ENCODE data around the gene ST6GALNAC1. TPM values are rescaled to one million over a fixed set of nuclear protein-coding genes. Genes with fewer than 3 reads are reported as not detected.

Gene ST6GALNAC1
- total and polyA plus RNA-seq, 8 donors: 0.34 to 4.9 (median 1.2) TPM

GRCh38 chr17:76672270-76672851 is 28.8 kb upstream of the ST6GALNAC1 start:
- Histone ChIP-seq H3K4me3 (peak overlapping the region; percentile 29 to 74 (median 42)), H3K36me3 (no peaks in the 10 kb centered on the region), H3K4me1 (peaks cover 18 to 20% (median 20%) of the 10 kb centered on the region in 3 donors), H3K27me3 (no peaks in the 10 kb centered on the region), H3K27ac (peak overlapping the region; percentile 81 to 93 (median 87)), H3K9me3 (no peaks in the 10 kb centered on the region)
- ATAC-seq: peak; percentile 20 to 50 (median 32)
- no peak for DNase-seq
- no peak for FAIRE-seq
- intact Hi-C loops (cut with DNase I): no loop called here
- WGBS, 2 donors: 16% methylated on average over 13 of the region's 13 CpGs
- TF ChIP-seq CTCF (IDR thresholded peaks at IDR 0.05): no peak

GRCh38 chr17:76671912-76672262 is 28.3 kb upstream of the ST6GALNAC1 start:
- DNase-seq: no peak
- ATAC-seq: peak in 2 of 4 donors; percentile 1 to 2
- TF ChIP-seq CTCF (IDR thresholded peaks at IDR 0.05): no peak
- intact Hi-C loops (cut with DNase I): no loop called here
- Histone ChIP-seq H3K27me3 (no peaks in the 10 kb centered on the region), H3K27ac (peak overlapping the region; percentile 81 to 93 (median 87)), H3K4me1 (peaks cover 18 to 20% (median 20%) of the 10 kb centered on the region in 3 donors), H3K9me3 (no peaks in the 10 kb centered on the region), H3K4me3 (peak overlapping the region; percentile 29 to 74 (median 42)), H3K36me3 (no peaks in the 10 kb centered on the region)
- no peak for FAIRE-seq
- WGBS, 2 donors: 0 to 1% methylated on average over 19 of the region's 19 CpGs

GRCh38 chr17:76671123-76671911 is 27.8 kb upstream of the ST6GALNAC1 start:
- peak overlapping the region in 3 of 4 donors; percentile 29 to 74 (median 40) for H3K4me3 ChIP-seq
- ATAC-seq: peak; percentile 92 to 98 (median 94)
- intact Hi-C loops (cut with DNase I): no loop called here
- no peaks in the 10 kb centered on the region for H3K36me3 ChIP-seq
- H3K27ac ChIP-seq: peak overlapping the region; percentile 81 to 93 (median 87)
- peak; percentile 98 to 100 (median 100) for DNase-seq
- WGBS, 2 donors: 11 to 14% methylated on average over 32 of the region's 32 CpGs
- TF ChIP-seq CTCF (IDR thresholded peaks at IDR 0.05): no peak
- no peaks in the 10 kb centered on the region for H3K9me3 ChIP-seq
- peak; percentile 96 for FAIRE-seq
- no peaks in the 10 kb centered on the region for H3K27me3 ChIP-seq
- peaks cover 18 to 20% (median 20%) of the 10 kb centered on the region in 3 donors for H3K4me1 ChIP-seq

- H3K4me3 ChIP-seq: peak overlapping the region in 1 of 4 donors; percentile 40
- peaks cover 18 to 20% (median 20%) of the 10 kb centered on the region in 3 donors for H3K4me1 ChIP-seq
- H3K27ac ChIP-seq: peak overlapping the region; percentile 81 to 93 (median 87)
- H3K36me3 ChIP-seq: no peaks in the 10 kb centered on the region
- ATAC-seq: no peak
- H3K9me3 ChIP-seq: no peaks in the 10 kb centered on the region
- H3K27me3 ChIP-seq: no peaks in the 10 kb centered on the region
- no peak for TF ChIP-seq CTCF (IDR thresholded peaks at IDR 0.05)
- intact Hi-C loops (cut with DNase I): no loop called here
- WGBS, 2 donors: 31% methylated on average over 9 of the region's 9 CpGs
- no peak for DNase-seq
- no peak for FAIRE-seq
Observed at GRCh38 chr17:76670718-76671122, 27.2 kb upstream of the ST6GALNAC1 start.

All from pancreas (tissue), 10 donors.